Anterior cingulate cortex (tissue), 58 donors: ENCODE results near the gene ZNF212.
"Not testable (repeated sequence)": the region's sequence is repeated elsewhere in the genome, so short reads cannot be mapped to it uniquely, and the experiment has no call there.

Source experiments
- DNase-seq, 58 donors: peaks; one replicate each; lab custom pipeline; 2025; lab: John Stamatoyannopoulos, UW

The ZNF212 gene

DNA sequence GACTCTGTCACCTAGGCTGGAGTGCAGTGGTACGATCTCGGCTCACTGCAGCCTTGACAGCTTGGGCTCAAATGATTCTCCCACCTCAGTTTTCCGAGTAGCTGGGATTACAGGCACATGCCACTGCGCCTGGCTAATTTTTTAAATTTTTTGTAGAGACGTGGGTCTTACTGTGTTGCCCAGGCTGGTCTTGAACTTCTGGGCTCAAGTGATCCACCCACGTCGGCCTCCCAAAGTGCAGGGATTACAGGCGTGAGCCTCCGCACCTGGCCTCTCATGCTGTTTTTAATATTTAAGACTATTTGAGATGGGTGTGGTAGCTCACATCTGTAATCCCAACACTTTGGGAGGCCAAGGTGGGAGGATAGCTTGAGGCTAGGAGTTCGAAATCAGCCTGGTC lies 12.1 kb downstream of the ZNF212 start:
- not testable (repeated sequence) for DNase-seq

DNA sequence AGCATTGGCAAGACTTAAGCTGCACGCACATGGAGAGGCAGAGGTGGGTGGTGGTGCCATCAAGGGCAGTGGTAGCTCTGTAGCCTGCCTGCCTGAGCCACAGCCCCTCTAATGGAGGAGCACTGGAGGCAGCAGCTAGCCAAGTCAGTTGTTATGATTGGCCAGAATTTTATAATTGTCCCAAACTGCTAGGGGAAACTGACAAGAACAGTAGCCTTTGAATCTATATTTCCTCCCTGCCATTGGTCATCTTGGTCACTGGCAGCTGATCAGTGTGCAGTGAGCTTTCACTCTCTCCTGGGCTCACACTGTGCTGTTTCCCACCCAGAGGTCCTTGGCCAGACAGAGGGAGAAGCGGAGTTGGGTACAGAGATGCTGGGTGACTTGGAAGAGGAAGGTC lies 12.9 kb downstream of the ZNF212 start:
- DNase-seq, result no peak

DNA sequence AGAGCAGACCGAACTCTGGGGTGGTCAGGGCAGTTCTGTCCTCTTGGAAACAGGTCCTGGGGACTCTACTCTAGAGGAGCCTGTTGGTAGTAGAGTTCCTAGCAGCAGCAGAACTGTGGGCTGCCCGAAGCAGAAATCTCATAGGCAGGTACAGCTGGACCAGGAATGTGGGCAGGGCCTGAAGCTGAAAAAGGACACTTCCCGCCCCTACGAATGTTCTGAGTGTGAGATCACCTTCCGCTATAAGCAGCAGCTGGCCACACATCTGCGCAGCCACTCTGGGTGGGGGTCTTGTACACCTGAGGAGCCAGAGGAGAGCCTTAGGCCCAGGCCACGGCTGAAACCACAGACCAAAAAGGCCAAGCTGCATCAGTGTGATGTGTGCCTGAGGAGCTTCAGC lies 14.2 kb downstream of the ZNF212 start:
- DNase-seq, result no peak

DNA sequence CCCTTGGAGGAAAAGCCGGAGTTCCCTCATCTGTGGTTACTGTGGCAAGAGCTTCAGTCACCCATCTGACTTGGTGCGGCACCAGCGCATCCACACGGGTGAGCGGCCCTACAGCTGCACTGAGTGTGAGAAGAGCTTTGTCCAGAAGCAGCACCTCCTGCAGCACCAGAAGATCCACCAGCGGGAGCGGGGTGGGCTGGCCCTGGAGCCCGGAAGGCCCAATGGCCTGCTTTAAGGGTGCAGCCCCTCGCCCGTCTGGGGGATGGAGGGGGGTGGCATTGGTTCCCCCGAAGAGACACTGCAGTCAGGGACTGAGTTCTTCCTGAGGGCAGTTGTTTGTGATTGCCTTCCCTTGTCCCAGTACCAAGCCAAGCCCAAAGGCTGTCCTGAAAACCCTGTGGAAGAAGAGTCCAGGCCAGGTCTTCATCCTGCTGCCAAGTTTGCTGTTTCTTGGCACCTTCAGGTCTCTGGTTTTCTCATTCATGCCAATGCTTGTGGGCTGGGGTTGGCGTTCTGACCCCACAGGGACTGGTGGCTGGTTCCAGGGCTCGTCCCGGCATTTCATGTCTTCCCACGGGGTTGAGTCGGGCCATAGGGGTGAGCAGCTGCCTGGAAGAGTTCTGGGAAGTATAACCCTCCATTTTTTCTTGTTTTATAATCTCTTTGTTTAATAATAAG lies 14.9 kb downstream of the ZNF212 start:
- peak in 7 of 58 donors; percentile 3 to 19 (median 7) for DNase-seq

DNA sequence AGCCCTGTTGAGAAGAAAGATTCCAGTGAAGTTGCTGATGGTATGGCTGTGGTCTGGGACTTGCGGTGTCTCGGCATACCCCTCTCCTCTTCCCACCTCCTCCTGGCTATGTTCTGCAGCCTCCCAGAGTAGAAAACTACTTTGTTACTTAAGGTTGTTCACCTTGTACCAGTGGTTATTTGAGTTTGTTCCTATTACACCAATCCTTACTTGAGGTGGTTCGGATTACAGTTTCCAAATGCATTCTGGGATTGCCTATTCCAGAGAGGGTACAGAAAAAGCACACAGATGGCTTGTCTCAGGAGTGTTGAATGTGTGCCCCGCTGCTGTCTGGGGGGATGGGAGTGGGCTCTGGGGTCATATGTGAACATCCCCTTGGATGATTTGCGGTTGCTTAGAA lies 15.7 kb downstream of the ZNF212 start:
- no peak for DNase-seq

DNA sequence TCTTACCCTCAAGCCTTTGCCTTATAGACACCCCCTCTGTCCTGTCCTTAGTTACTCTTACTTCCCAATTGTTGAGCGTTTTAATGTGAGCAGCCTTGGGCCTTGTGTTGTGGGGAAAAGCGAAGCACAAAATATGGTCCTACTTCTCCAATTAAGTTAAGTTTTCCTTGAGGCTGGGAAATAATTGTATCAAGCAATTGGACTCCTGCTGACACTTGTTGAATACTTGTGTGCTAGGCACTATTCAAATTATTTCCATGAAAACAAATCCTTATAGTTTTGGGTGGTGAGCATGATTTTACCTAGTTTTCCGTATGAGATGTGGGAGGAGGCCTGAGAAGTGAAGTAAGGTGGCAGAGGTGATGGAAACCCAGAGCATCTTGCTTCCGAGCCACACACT lies 17.1 kb downstream of the ZNF212 start:
- DNase-seq, result no peak

DNA sequence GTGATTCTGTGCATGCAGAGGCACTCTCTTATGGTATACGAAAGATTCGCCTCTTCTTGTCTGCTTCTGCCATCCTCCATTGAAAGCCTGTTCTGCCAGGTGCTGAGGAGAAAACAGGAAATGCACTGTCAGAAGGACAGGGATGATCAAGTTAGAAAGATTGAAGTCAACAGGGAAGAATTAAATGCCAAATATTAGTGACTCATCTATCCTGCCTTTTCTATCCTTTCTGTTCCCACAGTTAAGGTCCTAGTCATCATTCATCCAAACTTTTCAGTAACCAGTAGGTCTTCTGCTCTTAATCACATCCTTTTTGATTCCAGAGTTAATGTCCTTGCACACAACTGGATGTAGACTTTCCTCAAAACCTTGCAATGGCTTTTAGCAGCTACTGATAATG lies 17.7 kb downstream of the ZNF212 start:
- DNase-seq, result no peak

DNA sequence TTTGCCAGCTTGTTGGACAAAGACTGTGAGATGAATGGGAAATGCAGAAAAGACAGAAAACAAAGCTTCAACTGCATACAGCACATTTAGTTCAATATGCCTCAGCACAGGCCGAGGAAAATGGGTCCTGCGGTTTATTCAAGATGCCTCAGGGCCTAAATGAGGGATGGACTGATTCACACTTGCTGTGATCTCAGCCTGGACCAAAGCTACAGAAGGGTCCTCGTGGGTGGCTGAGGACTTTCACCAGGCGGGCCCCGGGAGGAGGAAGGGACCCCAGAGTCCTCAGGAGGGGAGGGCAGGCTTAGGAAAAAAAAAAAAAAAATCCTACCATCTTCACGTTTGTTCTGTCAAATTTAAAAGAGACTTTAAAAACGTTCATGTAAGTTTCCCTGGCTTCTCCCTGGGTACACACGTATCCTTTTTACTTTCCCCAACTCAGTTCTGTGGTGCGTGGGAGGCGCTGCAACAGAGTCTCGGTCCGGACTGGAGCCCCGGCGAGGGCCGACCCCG lies 21.9 kb downstream of the ZNF212 start:
- DNase-seq, result peak in 4 of 58 donors; percentile 3 to 39 (median 28)

DNA sequence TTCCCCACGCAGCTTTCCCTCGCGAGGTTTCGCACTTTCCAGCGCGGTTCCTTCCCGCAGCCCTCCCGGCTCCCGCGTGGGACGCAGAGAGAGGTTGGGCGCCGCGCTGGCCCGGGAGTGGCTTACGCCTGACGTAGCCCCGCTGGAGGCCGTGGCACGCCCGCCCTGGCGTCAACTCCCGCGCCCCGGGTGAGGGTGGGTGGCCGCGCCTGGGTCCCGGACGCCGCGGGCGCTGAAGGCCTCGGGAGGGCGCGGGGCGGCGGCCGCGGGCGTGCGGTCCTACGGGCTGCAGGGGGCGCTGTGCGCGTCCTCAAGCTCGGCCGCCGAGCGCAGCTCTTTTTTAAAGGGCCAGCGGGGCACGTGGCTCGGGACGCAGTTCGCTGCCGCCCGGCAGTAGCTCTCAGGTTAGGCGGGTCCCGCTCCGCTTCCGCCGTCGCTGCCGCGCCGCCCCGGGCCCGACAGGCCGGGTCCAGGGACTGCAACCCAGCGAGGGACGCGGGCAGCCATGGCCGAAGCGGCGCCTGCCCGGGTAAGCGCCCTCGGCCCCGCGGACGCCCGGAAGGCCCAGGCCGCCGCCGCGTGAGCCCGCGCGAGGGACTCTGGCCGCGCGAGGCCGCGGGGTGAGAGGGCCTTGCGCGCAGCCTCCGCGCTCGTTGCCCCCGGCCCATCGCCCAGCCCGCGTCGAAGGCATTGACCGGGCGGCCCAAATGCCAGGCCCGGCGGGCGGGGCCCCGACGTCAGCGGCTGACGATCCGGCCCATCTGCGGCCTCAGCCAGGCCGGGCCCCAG lies 22.6 kb downstream of the ZNF212 start, which contains the start of gene ZNF783:
Gene ZNF783, plus strand, starts transcription at position 368 of the 789 bp plus-strand sequence. Its CDS starts 138 bp downstream, at position 506.
- DNase-seq, result peak; percentile 38 to 93 (median 76)

DNA sequence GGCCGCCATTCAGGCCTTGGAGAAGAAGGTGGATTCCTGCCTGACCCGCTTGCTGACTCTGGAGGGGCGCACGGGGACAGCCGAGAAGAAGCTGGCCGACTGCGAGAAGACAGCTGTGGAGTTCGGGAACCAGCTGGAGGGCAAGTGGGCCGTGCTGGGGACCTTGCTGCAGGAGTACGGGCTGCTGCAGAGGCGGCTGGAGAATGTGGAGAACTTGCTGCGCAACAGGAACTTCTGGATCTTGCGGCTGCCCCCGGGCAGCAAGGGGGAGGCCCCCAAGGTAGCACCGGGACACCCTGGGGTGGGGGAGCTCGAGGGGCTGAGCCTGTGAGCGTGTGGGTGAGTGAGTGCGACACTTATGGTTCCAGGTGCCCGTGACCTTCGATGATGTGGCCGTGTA lies 27.0 kb downstream of the ZNF212 start:
- DNase-seq, result no peak

DNA sequence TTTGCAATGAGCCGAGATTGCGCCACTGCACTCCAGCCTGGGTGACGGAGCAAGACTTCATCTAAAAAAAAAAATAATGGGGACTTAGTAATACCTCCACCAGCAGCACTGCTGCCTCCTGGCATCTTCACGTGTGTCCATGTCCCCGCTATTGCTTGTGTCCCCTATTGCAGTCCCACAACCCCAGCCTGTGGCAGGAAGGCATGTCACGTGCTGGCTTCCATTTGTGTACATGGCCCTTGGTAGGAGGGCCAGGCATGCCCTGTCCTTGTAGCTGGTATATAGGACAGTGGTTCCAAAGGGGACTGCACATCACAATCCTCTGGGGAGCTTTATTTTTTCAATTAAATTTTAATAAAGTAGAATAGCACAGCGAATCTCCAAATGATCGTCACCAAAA lies 28.3 kb downstream of the ZNF212 start:
- no peak for DNase-seq

DNA sequence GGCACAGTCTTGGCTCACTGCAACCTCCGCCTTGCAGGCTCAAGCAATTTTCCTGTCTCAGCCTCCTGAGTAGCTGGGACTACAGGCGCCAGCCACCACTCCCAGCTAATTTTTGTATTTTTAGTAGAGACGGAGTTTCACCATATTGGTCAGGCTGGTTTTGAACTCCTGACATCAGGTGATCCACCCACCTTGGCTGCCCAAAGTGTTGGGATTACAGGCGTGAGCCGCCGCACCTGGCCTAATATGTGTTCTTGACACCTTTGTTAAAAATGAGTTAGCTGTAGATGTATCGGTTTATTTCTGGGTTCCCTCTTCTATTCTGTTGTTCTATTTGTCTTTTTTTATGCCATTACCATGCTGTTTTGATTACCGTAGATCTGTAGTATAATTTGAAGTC lies 35.0 kb downstream of the ZNF212 start:
- DNase-seq, result not testable (repeated sequence)

DNA sequence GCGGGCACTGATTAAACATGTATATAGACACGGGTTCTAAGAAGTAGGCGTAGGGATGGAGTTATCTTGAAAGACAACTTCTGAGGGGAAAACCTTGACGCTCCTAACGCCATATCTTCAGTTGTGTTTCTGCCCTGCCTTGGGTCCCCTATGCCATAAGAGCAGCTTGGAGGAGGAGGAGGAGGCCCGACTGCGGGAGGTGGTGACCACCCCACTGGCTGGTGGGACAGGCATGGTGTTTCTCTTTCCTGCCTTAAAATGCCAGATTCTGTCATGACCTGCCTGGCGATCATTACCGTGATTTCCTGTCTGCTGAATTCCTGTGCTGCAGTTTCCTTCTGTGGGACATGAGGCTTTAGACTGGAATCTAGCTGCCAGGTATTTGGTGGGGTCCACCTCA lies 38.4 kb downstream of the ZNF212 start:
- DNase-seq, result no peak

DNA sequence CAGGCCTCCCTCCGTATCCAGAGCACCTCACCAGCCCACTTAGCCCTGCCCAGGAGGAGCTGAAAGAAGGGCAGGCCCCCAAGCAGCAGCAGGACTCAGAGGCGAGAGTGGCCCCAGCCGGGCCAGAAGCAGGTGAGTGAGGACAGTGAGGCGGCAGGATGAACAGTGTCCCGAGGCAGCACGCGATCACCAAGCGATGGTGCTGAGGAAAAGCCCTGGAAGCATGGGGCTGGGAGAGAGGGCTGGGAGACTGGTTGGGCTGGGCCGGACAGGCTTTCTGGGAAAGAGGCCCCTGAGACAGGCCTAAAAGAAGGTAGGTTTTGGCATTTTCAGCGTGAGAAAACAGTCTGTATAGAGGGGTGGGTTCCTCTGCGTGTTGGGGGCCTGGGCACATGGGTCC lies 38.9 kb downstream of the ZNF212 start:
- DNase-seq, result no peak

DNA sequence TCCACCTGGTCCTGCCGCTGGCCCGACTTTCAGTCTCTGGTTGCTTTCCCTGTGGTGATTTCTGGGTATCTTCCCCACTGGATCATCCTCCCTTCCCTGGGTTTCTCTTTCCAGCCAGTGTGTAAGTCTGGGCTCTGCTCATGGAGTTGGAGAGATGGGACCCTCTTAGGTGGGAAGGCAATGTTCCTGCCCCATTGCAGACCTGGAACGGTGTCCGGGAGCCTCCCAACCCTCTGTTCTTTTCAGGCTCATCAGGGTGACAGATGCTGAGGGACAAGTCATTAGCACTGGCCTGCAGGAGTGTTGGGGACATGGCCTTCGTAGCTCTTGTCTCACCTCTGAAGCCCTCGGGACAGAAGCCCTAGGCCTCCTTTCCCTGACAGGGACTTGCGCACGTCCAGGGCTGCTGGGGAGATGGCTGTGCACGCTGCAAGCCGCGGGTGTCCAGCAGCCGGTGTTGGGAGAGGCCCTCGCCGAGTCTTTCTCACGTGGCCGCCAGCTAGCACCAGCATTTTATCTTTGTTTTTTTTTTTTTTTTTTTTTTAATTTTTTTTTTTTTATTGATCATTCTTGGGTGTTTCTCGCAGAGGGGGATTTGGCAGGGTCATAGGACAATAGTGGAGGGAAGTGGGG lies 39.8 kb downstream of the ZNF212 start:
- DNase-seq, result no peak

DNA sequence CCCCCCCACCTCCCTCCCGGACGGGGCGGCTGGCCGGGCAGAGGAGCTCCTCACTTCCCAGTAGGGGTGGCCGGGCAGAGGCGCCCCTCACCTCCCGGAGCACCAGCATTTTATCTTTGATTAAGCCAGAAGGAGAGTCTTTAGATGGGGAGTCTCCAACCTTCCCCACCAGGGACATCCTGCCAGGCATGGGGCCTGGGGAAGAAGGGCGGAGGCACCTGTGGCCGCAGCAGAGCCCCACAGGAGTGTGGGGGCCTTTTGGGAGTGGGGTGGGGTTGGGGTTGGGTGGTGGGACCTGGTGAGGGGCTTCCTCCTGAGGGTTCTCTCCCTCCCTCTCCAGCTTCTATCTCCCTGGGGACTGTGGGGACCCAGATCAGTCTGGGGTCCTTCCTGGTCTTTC lies 40.7 kb downstream of the ZNF212 start:
- no peak for DNase-seq

DNA sequence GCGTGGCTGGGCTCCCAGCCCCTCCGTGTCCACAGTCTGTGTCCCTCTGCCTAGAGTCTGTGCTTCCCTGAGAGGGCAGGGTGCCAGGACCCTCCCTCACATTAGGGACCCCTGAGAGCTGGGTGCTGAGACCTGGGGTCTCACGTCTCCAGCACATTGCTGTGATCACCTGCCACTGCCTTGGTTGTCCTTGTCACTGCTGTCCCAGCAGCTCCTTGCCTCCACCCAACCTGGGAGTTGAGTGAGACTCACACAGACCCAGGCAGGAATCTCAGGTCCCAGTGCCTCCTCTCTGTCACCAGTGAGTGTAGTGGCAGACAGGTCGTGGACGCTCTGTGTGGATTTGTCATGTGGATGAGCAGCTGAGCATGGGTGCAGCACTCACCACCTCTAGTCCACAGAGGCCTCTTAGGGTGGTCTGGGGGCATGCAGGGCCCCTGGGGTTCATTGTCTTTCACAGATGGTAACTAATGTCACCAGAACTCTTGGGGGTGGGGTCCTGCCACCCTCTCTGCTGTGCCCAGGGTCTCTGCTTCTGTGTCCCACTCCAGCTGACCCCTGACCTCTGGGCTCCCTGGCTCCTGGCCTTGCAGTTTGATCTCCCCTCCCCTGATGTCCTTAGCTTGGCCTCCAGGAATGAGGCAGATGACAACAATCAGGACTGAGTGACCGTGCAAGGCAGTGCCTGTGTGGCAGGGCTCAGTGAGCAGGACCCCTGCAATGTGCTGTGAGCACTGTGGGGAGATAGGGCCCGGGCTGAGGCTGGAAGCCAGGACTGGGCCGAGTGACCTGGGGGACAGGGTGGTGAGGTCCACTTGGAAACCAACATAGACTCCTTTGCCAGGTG lies 41.4 kb downstream of the ZNF212 start:
- no peak for DNase-seq

DNA sequence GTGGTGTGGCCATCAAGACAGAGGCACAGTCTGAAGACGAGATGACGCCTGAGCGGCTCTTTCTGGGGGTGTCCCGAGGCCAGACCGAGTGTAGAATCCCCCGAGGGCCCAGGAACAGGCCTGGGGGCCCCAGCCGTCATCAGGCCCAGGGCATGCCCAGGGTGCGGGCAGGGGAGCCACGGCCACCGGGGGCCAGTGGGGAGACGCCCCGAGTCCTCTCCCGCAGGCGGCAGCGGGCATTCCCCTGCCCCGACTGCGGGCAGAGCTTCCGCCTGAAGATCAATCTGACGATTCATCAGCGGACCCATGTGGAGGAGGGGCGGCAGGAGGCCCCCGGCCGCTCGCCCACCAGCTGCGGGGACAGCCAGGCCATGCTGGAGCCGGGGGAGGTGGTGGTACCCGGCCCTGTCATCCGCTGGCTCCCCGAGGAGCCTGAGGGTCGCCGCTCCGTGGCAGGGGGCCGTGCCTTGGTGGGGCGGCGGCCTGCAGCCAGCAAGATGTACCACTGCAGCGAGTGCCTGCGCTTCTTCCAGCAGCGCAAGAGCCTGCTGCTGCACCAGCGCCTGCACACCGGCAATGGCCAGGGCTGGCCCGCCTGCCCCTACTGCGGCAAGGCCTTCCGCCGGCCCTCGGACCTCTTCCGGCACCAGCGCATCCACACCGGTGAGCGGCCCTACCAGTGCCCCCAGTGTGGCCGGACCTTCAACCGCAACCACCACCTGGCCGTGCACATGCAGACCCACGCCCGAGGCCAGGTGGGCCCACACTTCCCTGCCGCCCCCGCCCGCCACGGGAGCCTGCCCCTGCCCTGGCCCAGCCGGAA lies 42.3 kb downstream of the ZNF212 start:
- no peak for DNase-seq

DNA sequence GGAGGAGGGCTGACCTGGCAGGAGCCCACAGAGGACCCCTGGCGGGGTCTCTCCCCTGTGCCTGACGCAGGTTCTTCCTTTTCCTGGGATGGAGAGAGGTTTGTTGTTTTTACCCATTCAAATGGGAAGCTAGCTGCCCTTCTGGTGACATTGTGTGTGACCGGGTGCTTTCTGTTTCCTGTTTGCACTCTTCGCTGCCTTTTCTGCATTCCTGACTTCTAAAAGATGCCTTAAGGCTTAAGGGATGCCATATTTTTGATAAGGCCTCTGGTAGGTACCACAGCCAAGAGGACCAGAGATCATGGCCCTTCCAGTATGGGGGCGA lies 42.8 kb downstream of the ZNF212 start:
- no peak for DNase-seq

DNA sequence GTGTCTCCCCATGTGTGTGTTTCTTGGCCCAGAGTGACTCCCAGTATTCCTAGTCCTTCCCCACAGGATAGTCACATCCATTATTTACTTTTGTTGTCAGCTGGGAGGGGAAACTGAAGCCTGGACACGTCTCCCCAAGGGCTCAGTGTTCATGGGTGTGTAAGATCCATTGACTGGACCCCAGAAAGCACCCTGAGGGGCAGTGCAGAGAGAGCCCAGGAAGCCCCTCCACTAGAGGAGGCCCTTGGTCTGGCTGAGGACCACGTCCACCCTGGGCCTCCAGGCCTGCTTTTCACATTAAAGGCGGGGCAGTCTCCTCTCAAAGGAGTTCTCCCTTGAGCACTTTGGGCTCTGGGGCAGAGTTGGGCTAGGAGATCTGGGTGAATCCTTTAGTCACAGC lies 43.9 kb downstream of the ZNF212 start:
- no peak for DNase-seq
